CD14-positive monocyte (primary cell): Measurements from ENCODE around the gene RAPGEF1. TPM values are rescaled to one million over a fixed set of nuclear protein-coding genes. Genes with fewer than 3 reads are reported as not detected.
"Not testable (repeated sequence)": the region's sequence is repeated elsewhere in the genome, so short reads cannot be mapped to it uniquely, and the experiment has no call there.

Experiments
- DNase-seq, 3 donors: peaks; one replicate each; pipeline ENCODE4 v3.0.0-alpha.2; 2011 to 2022
- H2AFZ ChIP-seq: 2 replicates; pipeline ENCODE4 v1.6.0; 2012; ENCODE audit warnings: mild to moderate bottlenecking, low read depth, low read length, inconsistent platforms; ENCODE audit not compliant: insufficient read depth, poor library complexity, severe bottlenecking
- H3K27ac ChIP-seq, 2 donors: 1 replicate in 1 of 2; 2 replicates in 1 of 2; pipeline ENCODE4 v1.5.1; 2012 to 2013; ENCODE audit warnings: low read length in 2 of 2, control low read depth in 1 of 2, inconsistent platforms in 1 of 2, low read depth in 1 of 2, mild to moderate bottlenecking in 1 of 2
- H3K27me3 ChIP-seq, 2 donors: one replicate each; pipeline versions ENCODE4 v1.6.0 to v1.6.1; 2011 to 2013; ENCODE audit warnings: low read length in 2 of 2; ENCODE audit not compliant: control insufficient read depth in 2 of 2, insufficient read depth in 2 of 2
- H3K36me3 ChIP-seq, 2 donors: replicated peaks in 1 of 2; 1 replicate in 1 of 2; 2 replicates in 1 of 2; pipeline versions ENCODE4 v1.5.1 to v1.6.1; 2012 to 2013; ENCODE audit warnings: low read length in 2 of 2, control low read depth in 1 of 2, inconsistent platforms in 1 of 2, mild to moderate bottlenecking in 1 of 2; ENCODE audit not compliant: insufficient read depth in 2 of 2, control insufficient read depth in 1 of 2
- H3K4me1 ChIP-seq, 2 donors: 1 replicate in 1 of 2; 2 replicates in 1 of 2; pipeline versions ENCODE4 v1.5.1 to v1.6.1; 2012 to 2013; ENCODE audit warnings: low read length in 2 of 2, control low read depth in 1 of 2, inconsistent platforms in 1 of 2, mild to moderate bottlenecking in 1 of 2, moderate library complexity in 1 of 2; ENCODE audit not compliant: insufficient read depth in 2 of 2, control insufficient read depth in 1 of 2
- H3K4me2 ChIP-seq: replicated peaks from 2 replicates; pipeline ENCODE3; 2012; ENCODE audit warnings: low read length, moderate library complexity, mild to moderate bottlenecking; ENCODE audit not compliant: poor library complexity, severe bottlenecking; ENCODE audit errors: extremely low read depth
- H3K4me3 ChIP-seq, 3 experiments: fragments of 200-600 bp in 1 of 3; sonication (generic) in 1 of 3; replicated peaks in 1 of 3; 1 replicate in 2 of 3; 2 replicates in 1 of 3; pipeline ENCODE4 v1.5.1; 2011 to 2013; ENCODE audit warnings: low read length in 3 of 3, mild to moderate bottlenecking in 3 of 3, control low read depth in 2 of 3, low read depth in 2 of 3, inconsistent platforms in 1 of 3, moderate library complexity in 1 of 3
- H3K79me2 ChIP-seq: 2 replicates; pipeline ENCODE4 v1.6.0; 2012; ENCODE audit warnings: mild to moderate bottlenecking, control low read depth, inconsistent platforms, low read length, moderate library complexity; ENCODE audit not compliant: insufficient read depth
- H3K9ac ChIP-seq: 2 replicates; pipeline ENCODE4 v1.6.0; 2017; ENCODE audit warnings: low read length, mild to moderate bottlenecking; ENCODE audit not compliant: insufficient read depth, poor library complexity, severe bottlenecking
- H3K9me3 ChIP-seq, 2 donors: replicated peaks in 1 of 2; 1 replicate in 1 of 2; 2 replicates in 1 of 2; pipeline versions ENCODE4 v1.5.1 to v1.6.1; 2012 to 2013; ENCODE audit warnings: low read length in 2 of 2, control low read depth in 1 of 2; ENCODE audit not compliant: control insufficient read depth in 1 of 2, insufficient read depth in 1 of 2
- H4K20me1 ChIP-seq: 2 replicates; pipeline ENCODE4 v1.6.0; 2012; ENCODE audit warnings: mild to moderate bottlenecking, low read length, control low read depth, moderate library complexity; ENCODE audit not compliant: insufficient read depth
- H3K27ac Mint-ChIP-seq, 7 donors: one replicate each; pipeline ENCODE4 v1.8.0; 2020; ENCODE audit warnings: mild to moderate bottlenecking in 7 of 7, mixed read lengths in 7 of 7, moderate library complexity in 6 of 7, inconsistent platforms in 2 of 7
- H3K27me3 Mint-ChIP-seq, 3 donors: one replicate each; pipeline ENCODE4 v1.8.0; 2021 to 2022; ENCODE audit warnings: low read depth in 3 of 3, mild to moderate bottlenecking in 3 of 3, mixed read lengths in 3 of 3, moderate library complexity in 3 of 3, inconsistent platforms in 1 of 3
- H3K36me3 Mint-ChIP-seq, 2 donors: one replicate each; pipeline ENCODE4 v1.8.0; 2020; ENCODE audit warnings: mixed read lengths in 2 of 2, inconsistent platforms in 1 of 2, mild to moderate bottlenecking in 1 of 2
- H3K4me1 Mint-ChIP-seq: one replicate; pipeline ENCODE4 v1.8.0; 2020; ENCODE audit warnings: mild to moderate bottlenecking, mixed read lengths
- H3K4me3 Mint-ChIP-seq, 2 donors: one replicate each; pipeline ENCODE4 v1.8.0; 2020; ENCODE audit warnings: mild to moderate bottlenecking in 2 of 2, mixed read lengths in 2 of 2, moderate library complexity in 1 of 2
- H3K9me3 Mint-ChIP-seq, 7 donors: one replicate each; pipeline ENCODE4 v1.8.0; 2020 to 2022; ENCODE audit warnings: mixed read lengths in 7 of 7, mild to moderate bottlenecking in 6 of 7, moderate library complexity in 6 of 7, inconsistent platforms in 2 of 7
- CTCF ChIP-seq: fragments of 200-600 bp; IDR thresholded peaks from one replicate; pipeline ENCODE4 v1.8.0; 2022; ENCODE audit warnings: antibody characterized with exemption, mild to moderate bottlenecking
- WGBS: methylation state at CpG from one replicate; pipeline ENCODE4 v1.1.5; 2013; ENCODE audit warnings: missing lambda C conversion rate; ENCODE audit not compliant: insufficient coverage; 5-methylcytosine and 5-hydroxymethylcytosine counted together
- intact Hi-C, 2 donors: fragments of 100-400 bp; cut with micrococcal nuclease; formaldehyde crosslinking; loops; one replicate each; pipeline versions ENCODE4 v1.15.0 to v1.15.1; 2023
- polyA plus RNA-seq, 3 donors: library from polyadenylated mRNA; depleted of rRNA in 1 of 3; unstranded in 2 of 3; stranded (reverse) in 1 of 3; fragments of 300-500 nt in 2 of 3; fragments of >200 nt in 1 of 3; fragmentation: Illumina TruSeq in 2 of 3; gene quantifications; 1 replicate in 2 of 3; 2 replicates in 1 of 3; pipeline ENCODE4 v1.2.3, GENCODE V29; 2012 to 2021

RAPGEF1 gene
- polyA plus RNA-seq, 3 donors = 1.7 to 71.7 (median 3.0) TPM

DNA sequence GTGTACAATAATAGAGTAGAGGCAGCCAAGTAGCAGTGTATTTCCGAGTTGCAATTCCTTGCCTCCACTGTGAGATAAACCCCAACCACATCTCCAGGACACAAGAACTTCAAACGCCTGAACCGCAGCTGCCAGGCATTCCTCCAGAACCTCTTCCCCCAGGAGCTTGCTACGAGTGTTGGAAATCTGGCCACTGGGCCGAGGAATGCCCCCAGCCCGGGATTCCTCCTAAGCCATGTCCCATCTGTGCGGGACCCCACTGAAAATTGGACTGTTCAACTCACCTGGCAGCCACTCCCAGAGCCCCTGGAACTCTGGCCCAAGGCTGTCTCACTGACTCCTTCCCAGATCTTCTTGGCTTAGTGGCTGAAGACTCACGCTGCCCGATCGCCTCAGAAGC lies 190.7 kb downstream of the RAPGEF1 start:
- H3K4me1 Mint-ChIP-seq, H3K27ac ChIP-seq, H3K4me1 ChIP-seq, H3K4me3 Mint-ChIP-seq, H3K36me3 ChIP-seq, H3K9ac ChIP-seq, intact Hi-C loops, H3K4me3 ChIP-seq, DNase-seq, H3K4me2 ChIP-seq, H3K27ac Mint-ChIP-seq, H3K79me2 ChIP-seq, H4K20me1 ChIP-seq, H2AFZ ChIP-seq: not testable (repeated sequence)
- peaks cover 34 to 57% of the 10 kb centered on the region in 2 donors for H3K27me3 ChIP-seq
- H3K9me3 ChIP-seq = peaks cover 17 to 33% of the 10 kb centered on the region in 2 donors
- peaks cover 0 to 11% of the 10 kb centered on the region in 2 donors for H3K36me3 Mint-ChIP-seq
- 100% methylated on average over 9 of the region's 10 CpGs for WGBS
- peaks cover 7 to 47% (median 34%) of the 10 kb centered on the region in 7 donors for H3K9me3 Mint-ChIP-seq
- H3K27me3 Mint-ChIP-seq = peaks cover 74 to 81% (median 77%) of the 10 kb centered on the region in 3 donors

DNA sequence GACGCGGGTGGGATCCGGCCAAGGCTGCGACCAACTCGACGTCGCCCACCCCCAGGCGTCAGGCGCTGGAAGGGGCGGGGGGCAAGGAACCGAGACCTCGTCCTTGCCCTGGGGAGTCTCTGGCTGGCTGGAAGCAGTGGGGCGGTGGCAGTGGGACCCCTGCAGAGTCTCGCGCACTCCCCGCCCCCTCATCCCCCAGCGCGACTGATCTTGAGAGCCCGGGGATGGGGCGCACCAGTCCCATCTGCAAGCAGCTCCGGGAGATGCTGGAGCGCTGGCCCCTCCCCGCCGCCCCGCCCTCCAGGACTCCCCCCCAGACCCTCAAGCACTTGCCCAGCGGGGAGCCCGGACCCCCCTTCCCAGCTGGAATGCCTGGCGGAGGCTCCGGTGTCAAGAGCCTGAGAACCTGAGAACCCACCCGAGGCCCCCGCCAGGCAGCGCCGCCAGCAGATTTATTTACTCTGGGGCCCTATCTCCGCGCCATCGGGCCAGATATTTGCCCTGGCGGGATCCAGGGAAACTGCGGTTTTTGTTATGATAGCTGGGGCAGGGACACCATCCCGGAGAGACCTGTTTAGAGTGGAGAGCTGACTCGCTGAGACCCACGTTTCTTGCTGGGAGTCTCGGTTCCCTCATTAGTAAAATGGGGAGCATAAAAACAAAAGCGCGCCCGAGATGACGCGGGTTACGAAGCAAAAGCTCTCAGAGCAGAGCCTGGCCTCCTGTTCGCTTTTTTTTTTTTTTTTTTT lies 193.4 kb downstream of the RAPGEF1 start:
- H3K9ac ChIP-seq = no peak overlapping the region
- H3K4me1 ChIP-seq = no peaks in the 10 kb centered on the region
- peaks cover 39 to 45% of the 10 kb centered on the region in 2 donors for H3K9me3 ChIP-seq
- H3K9me3 Mint-ChIP-seq = peaks cover 15 to 65% (median 50%) of the 10 kb centered on the region in 7 donors
- no peak for DNase-seq
- peak overlapping the region; percentile 59 to 85 for H3K4me3 Mint-ChIP-seq
- no peak overlapping the region for H3K4me2 ChIP-seq
- WGBS = 5% methylated on average over 35 of the region's 49 CpGs
- peaks cover 30 to 53% of the 10 kb centered on the region in 2 donors for H3K27me3 ChIP-seq
- no peak overlapping the region for H3K4me3 ChIP-seq
- intact Hi-C loops = no loop called here
- H3K36me3 Mint-ChIP-seq = peaks cover 10 to 16% of the 10 kb centered on the region in 2 donors
- TF ChIP-seq CTCF = no peak
- H3K79me2 ChIP-seq = no peaks in the 10 kb centered on the region
- H3K27ac ChIP-seq = no peak overlapping the region
- peaks cover 69 to 78% (median 73%) of the 10 kb centered on the region in 3 donors for H3K27me3 Mint-ChIP-seq
- H3K27ac Mint-ChIP-seq = no peak overlapping the region
- no peaks in the 10 kb centered on the region for H4K20me1 ChIP-seq
- no peak overlapping the region for H2AFZ ChIP-seq
- no peaks in the 10 kb centered on the region for H3K36me3 ChIP-seq
- peaks cover 6% of the 10 kb centered on the region for H3K4me1 Mint-ChIP-seq
